ENCODE data around the gene TMEM202.
"Not testable (repeated sequence)": the region's sequence is repeated elsewhere in the genome, so short reads cannot be mapped to it uniquely, and the experiment has no call there.

Gene TMEM202

DNA sequence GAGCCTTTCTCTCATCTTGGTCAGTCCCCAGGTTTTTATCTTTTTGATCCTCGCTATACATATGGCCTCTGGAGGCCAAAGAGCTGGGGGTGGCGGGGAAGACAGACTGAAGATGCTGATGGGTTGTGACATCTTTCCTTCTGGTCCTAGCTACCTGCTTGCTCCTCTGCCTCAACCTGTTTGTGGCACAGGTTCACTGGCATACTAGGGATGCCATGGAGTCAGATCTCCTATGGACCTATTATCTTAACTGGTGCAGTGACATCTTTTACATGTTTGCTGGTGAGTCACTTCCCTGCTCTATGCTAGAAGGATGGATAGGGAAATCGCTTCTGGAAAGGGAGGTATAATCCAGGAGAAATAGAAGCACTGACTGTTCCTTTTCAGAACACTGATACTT lies 8.8 kb downstream of the TMEM202 start:
- no peak for TF ChIP-seq CTCF (IDR thresholded peaks at IDR 0.05; ENCODE audit: low read length)
- no peak for TF ChIP-seq EZH2 (optimal IDR thresholded peaks at IDR 0.05; ENCODE audit: low read depth, low read length)
- no peak for TF ChIP-seq EZH2phosphoT487 (IDR thresholded peaks at IDR 0.05; ENCODE audit: low read length)

GRCh38 chr15:72411111-72411510 lies 13.0 kb downstream of the TMEM202 start:
- Histone ChIP-seq H3K27ac (ENCODE audit: low read length) (no peak overlapping the region), H3F3A (ENCODE audit: insufficient read depth, low read length) (no peaks in the 10 kb centered on the region), H3K9ac (ENCODE audit: low read length) (no peak overlapping the region), H3K79me2 (ENCODE audit: low read length) (no peaks in the 10 kb centered on the region), H3K9me2 (replicated peaks; ENCODE audit: insufficient read depth, low read length) (no peaks in the 10 kb centered on the region), H3K4me3 (ENCODE audit: low read length) (no peak overlapping the region), H3K4me2 (ENCODE audit: low read depth, low read length) (no peak overlapping the region), H3K4me1 (ENCODE audit: low read length) (no peaks in the 10 kb centered on the region), H4K20me1 (ENCODE audit: insufficient read depth, low read length) (no peaks in the 10 kb centered on the region), H3K27me3 (replicated peaks; ENCODE audit: insufficient read depth, low read length) (no peaks in the 10 kb centered on the region), H3K9me3 (replicated peaks; ENCODE audit: insufficient read depth, low read length) (no peaks in the 10 kb centered on the region), H3K36me3 (replicated peaks; ENCODE audit: insufficient read depth, low read length) (no peaks in the 10 kb centered on the region), H2AFZ (ENCODE audit: low read length) (no peak overlapping the region)
- DNase-seq, result no peak
- no peak for TF ChIP-seq EZH2phosphoT487 (IDR thresholded peaks at IDR 0.05; ENCODE audit: low read length)
- no peak for TF ChIP-seq CTCF (IDR thresholded peaks at IDR 0.05; ENCODE audit: low read length)
- TF ChIP-seq EZH2 (optimal IDR thresholded peaks at IDR 0.05; ENCODE audit: low read depth, low read length), result no peak

More for the DNA sequence above, 8.8 kb downstream of the TMEM202 start:
- H3K4me2 ChIP-seq (ENCODE audit: low read depth, low read length), result no peak overlapping the region
- no peak for DNase-seq
- H3K9me3 ChIP-seq (replicated peaks; ENCODE audit: insufficient read depth, low read length), result no peaks in the 10 kb centered on the region
- H4K20me1 ChIP-seq (ENCODE audit: insufficient read depth, low read length), result no peaks in the 10 kb centered on the region
- no peaks in the 10 kb centered on the region for H3K36me3 ChIP-seq (replicated peaks; ENCODE audit: insufficient read depth, low read length)
- H3K9ac ChIP-seq (ENCODE audit: low read length), result no peak overlapping the region
- H3K27me3 ChIP-seq (replicated peaks; ENCODE audit: insufficient read depth, low read length), result no peaks in the 10 kb centered on the region
- no peak overlapping the region for H2AFZ ChIP-seq (ENCODE audit: low read length)
- H3K4me3 ChIP-seq (ENCODE audit: low read length), result no peak overlapping the region
- no peaks in the 10 kb centered on the region for H3K79me2 ChIP-seq (ENCODE audit: low read length)
- H3K27ac ChIP-seq (ENCODE audit: low read length), result no peak overlapping the region
- H3K9me2 ChIP-seq (replicated peaks; ENCODE audit: insufficient read depth, low read length), result no peaks in the 10 kb centered on the region
- H3F3A ChIP-seq (ENCODE audit: insufficient read depth, low read length), result no peaks in the 10 kb centered on the region
- H3K4me1 ChIP-seq (ENCODE audit: low read length), result no peaks in the 10 kb centered on the region

- no peak for TF ChIP-seq EZH2phosphoT487 (IDR thresholded peaks at IDR 0.05; ENCODE audit: low read length)
- TF ChIP-seq CTCF (IDR thresholded peaks at IDR 0.05; ENCODE audit: low read length), result no peak
- TF ChIP-seq EZH2 (optimal IDR thresholded peaks at IDR 0.05; ENCODE audit: low read depth, low read length), result no peak
- no peaks in the 10 kb centered on the region for H3K36me3 ChIP-seq (replicated peaks; ENCODE audit: insufficient read depth, low read length)
- no peak overlapping the region for H3K27ac ChIP-seq (ENCODE audit: low read length)
- H2AFZ ChIP-seq (ENCODE audit: low read length), result no peak overlapping the region
- no peak overlapping the region for H3K4me3 ChIP-seq (ENCODE audit: low read length)
- no peak for DNase-seq
- no peaks in the 10 kb centered on the region for H3K9me2 ChIP-seq (replicated peaks; ENCODE audit: insufficient read depth, low read length)
- H3K4me1 ChIP-seq (ENCODE audit: low read length), result no peaks in the 10 kb centered on the region
- no peaks in the 10 kb centered on the region for H3F3A ChIP-seq (ENCODE audit: insufficient read depth, low read length)
- H4K20me1 ChIP-seq (ENCODE audit: insufficient read depth, low read length), result no peaks in the 10 kb centered on the region
- H3K9me3 ChIP-seq (replicated peaks; ENCODE audit: insufficient read depth, low read length), result no peaks in the 10 kb centered on the region
- no peak overlapping the region for H3K4me2 ChIP-seq (ENCODE audit: low read depth, low read length)
- H3K27me3 ChIP-seq (replicated peaks; ENCODE audit: insufficient read depth, low read length), result no peaks in the 10 kb centered on the region
- no peaks in the 10 kb centered on the region for H3K79me2 ChIP-seq (ENCODE audit: low read length)
- H3K9ac ChIP-seq (ENCODE audit: low read length), result no peak overlapping the region
These were observed 13.4 kb downstream of the TMEM202 start for GRCh38 chr15:72411544-72411943.

DNA sequence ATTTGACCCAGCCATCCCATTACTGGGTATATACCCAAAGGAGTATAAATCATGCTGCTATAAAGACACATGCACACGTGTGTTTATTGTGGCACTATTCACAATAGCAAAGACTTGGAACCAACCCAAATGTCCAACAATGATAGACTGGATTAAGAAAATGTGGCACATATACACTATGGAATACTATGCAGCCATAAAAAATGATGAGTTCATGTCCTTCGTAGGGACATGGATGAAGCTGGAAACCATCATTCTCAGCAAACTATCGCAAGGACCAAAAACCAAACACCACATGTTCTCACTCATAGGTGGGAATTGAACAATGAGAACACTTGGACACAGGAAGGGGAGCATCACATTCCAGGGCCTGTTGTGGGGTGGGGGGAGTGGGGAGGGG lies 15.2 kb downstream of the TMEM202 start:
- not testable (repeated sequence) for H3K9ac ChIP-seq (ENCODE audit: low read length); H3K27ac ChIP-seq (ENCODE audit: low read length); H3K79me2 ChIP-seq (ENCODE audit: low read length); H3K4me3 ChIP-seq (ENCODE audit: low read length); H3K9me2 ChIP-seq (replicated peaks; ENCODE audit: insufficient read depth, low read length); H3F3A ChIP-seq (ENCODE audit: insufficient read depth, low read length); H3K9me3 ChIP-seq (replicated peaks; ENCODE audit: insufficient read depth, low read length); H3K36me3 ChIP-seq (replicated peaks; ENCODE audit: insufficient read depth, low read length); H3K27me3 ChIP-seq (replicated peaks; ENCODE audit: insufficient read depth, low read length); H4K20me1 ChIP-seq (ENCODE audit: insufficient read depth, low read length); H3K4me1 ChIP-seq (ENCODE audit: low read length); H2AFZ ChIP-seq (ENCODE audit: low read length); DNase-seq; H3K4me2 ChIP-seq (ENCODE audit: low read depth, low read length)

Measured in MM.1S (cell line).